Ovary (tissue), 3 donors: ENCODE measurements around the gene RBP5.

Experiments used
- EP300 ChIP-seq: sonication (generic); formaldehyde crosslinking; IDR thresholded peaks from one replicate; pipeline ENCODE4 v1.6.1; 2017; ENCODE audit warnings: antibody characterized with exemption
- POLR2A ChIP-seq: fragments of 450-650 bp; IDR thresholded peaks from one replicate; pipeline ENCODE4 v1.6.1; 2017; ENCODE audit warnings: antibody characterized with exemption, mild to moderate bottlenecking, moderate library complexity
- TF ChIP-seq, protein P1 (sequence below), 3 donors: fragments of 450-650 bp in 2 of 3; fragments of 200-600 bp in 1 of 3; IDR thresholded peaks; one replicate each; pipeline versions ENCODE4 v1.5.1 to v1.8.0; 2016 to 2022; ENCODE audit warnings: antibody characterized with exemption in 3 of 3, mild to moderate bottlenecking in 1 of 3
- donor health status: DM: no; HTN: no; CAD: no.

DNA sequence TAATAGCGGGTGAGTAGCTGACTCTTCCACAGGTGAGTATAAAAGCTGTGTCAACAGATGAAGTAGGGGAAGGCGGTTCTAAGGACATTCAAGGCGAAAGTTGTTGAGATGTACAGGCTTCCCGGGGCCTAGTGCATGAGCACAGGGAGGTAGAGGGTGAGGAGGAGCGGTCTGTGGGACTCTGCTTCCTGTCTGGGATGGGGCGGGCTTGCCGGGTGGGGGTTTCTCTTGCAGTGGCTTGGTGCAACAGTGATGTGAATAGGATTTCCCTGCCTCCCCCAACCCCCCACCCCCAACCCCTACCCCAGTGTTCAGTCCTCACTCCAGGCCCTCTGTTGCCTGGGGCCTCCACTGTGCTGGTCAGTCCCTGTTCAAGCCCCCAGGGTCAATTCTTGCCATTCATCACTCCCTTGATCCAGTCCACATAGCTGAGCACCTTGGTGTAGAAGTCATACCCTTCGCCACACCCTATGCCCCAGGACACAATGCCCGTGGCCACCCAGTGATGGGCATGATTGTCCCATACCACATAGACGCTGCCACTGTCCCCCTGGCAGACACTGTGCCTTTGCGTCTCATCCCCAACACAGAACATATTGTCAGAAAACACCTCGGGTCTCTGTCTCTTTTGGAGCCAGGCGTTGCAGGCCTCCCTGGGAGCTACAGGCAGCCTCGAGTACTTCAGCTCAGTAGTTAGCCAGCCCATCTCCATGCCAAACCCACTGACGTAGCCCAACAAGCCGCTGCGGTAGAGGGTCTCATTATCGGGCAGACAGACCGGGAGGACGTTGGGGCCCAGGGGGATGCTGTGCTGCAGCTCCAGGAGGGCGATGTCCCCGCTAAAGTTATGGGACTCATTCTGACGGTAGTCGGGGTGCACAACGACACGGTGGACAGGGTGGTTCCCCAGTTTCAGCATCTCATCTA, 32.4 kb downstream of the RBP5 start:
- TF ChIP-seq, protein P1, sequence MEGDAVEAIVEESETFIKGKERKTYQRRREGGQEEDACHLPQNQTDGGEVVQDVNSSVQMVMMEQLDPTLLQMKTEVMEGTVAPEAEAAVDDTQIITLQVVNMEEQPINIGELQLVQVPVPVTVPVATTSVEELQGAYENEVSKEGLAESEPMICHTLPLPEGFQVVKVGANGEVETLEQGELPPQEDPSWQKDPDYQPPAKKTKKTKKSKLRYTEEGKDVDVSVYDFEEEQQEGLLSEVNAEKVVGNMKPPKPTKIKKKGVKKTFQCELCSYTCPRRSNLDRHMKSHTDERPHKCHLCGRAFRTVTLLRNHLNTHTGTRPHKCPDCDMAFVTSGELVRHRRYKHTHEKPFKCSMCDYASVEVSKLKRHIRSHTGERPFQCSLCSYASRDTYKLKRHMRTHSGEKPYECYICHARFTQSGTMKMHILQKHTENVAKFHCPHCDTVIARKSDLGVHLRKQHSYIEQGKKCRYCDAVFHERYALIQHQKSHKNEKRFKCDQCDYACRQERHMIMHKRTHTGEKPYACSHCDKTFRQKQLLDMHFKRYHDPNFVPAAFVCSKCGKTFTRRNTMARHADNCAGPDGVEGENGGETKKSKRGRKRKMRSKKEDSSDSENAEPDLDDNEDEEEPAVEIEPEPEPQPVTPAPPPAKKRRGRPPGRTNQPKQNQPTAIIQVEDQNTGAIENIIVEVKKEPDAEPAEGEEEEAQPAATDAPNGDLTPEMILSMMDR (IDR thresholded peaks at IDR 0.05) = no peak
- TF ChIP-seq EP300 (no peak), POLR2A (no peak)
